Stimulated activated CD4-positive, alpha-beta T cell treated with anti-CD3 and anti-CD28 coated beads, Interleukin-1b, Interleukin-23, amount 100 ng/mL, for 48 hours (primary cell): Measurements from ENCODE around the gene ABAT.
A peak's percentile ranks its signal among the peaks of the same experiment; 100 is the strongest.
"Not testable (repeated sequence)": the region's sequence is repeated elsewhere in the genome, so short reads cannot be mapped to it uniquely, and the experiment has no call there.

Experiments
- DNase-seq: peaks from one replicate; pipeline ENCODE4 v3.0.0-alpha.2; 2020

ABAT gene

GRCh38 chr16:8795091-8795490 lies 120.7 kb downstream of the ABAT start:
- no peak for DNase-seq

- DNase-seq = no peak
Measured at GRCh38 chr16:8795818-8796217, 121.4 kb downstream of the ABAT start.

- no peak for DNase-seq
Measured at GRCh38 chr16:8796469-8797363, 122.3 kb downstream of the ABAT start.

GRCh38 chr16:8797364-8798173 lies 123.2 kb downstream of the ABAT start, which contains the start of the genes PMM2 and TMEM186:
TSS of gene PMM2 (plus strand) at chr16:8797839. CDS start at chr16:8797883, 44 bp downstream.
TSS of gene TMEM186 (minus strand) at chr16:8797639. CDS start at chr16:8797614, 25 bp downstream.
- DNase-seq = peak; percentile 96

GRCh38 chr16:8798174-8798527 lies 123.7 kb downstream of the ABAT start:
- peak; percentile 33 for DNase-seq

GRCh38 chr16:8798535-8799157 lies 124.2 kb downstream of the ABAT start:
- no peak for DNase-seq

- DNase-seq = no peak
Measured at GRCh38 chr16:8801701-8802100, 127.3 kb downstream of the ABAT start.

- not testable (repeated sequence) for DNase-seq
Measured at GRCh38 chr16:8803733-8804132, 129.3 kb downstream of the ABAT start.

- DNase-seq = no peak
Measured at GRCh38 chr16:8804313-8804712, 129.9 kb downstream of the ABAT start.

GRCh38 chr16:8806272-8806983 lies 132.0 kb downstream of the ABAT start:
- DNase-seq = no peak

- DNase-seq = no peak
Measured at GRCh38 chr16:8807189-8807588, 132.8 kb downstream of the ABAT start.

- no peak for DNase-seq
Measured at GRCh38 chr16:8808009-8808408, 133.6 kb downstream of the ABAT start.

- no peak for DNase-seq
Measured at GRCh38 chr16:8808613-8809353, 134.4 kb downstream of the ABAT start.

- DNase-seq = no peak
Measured at GRCh38 chr16:8812162-8812843, 137.9 kb downstream of the ABAT start.

- no peak for DNase-seq
Measured at GRCh38 chr16:8814095-8814806, 139.8 kb downstream of the ABAT start.

- no peak for DNase-seq
Measured at GRCh38 chr16:8816967-8817655, 142.7 kb downstream of the ABAT start.

GRCh38 chr16:8818504-8819270 lies 144.3 kb downstream of the ABAT start:
- DNase-seq = no peak

- no peak for DNase-seq
Measured at GRCh38 chr16:8819411-8820034, 145.1 kb downstream of the ABAT start.

GRCh38 chr16:8822403-8822802 lies 148.0 kb downstream of the ABAT start:
- no peak for DNase-seq
